Caco-2 (cell line): ENCODE measurements around the gene ZSWIM4. TPM values are rescaled to one million over a fixed set of nuclear protein-coding genes. Genes with fewer than 3 reads are reported as not detected.

Source experiments
- BruUV-seq: library from RNA; stranded (reverse); fragments of 400-500 nt; replicated peaks from 2 replicates; lab custom pipeline; 2021; lab: Mats Ljungman, UMichigan
- CTCF ChIA-PET: fragments of 300-600 bp; sonication (Branson Sonifier 250); formaldehyde crosslinking; loops from one replicate; lab custom pipeline; 2022; ENCODE audit warnings: antibody characterized with exemption; lab: Charles Lee
- POLR2A ChIA-PET: fragments of 300-600 bp; sonication (Branson Sonifier 250); formaldehyde crosslinking; loops from one replicate; lab custom pipeline; 2022; ENCODE audit warnings: antibody characterized with exemption; lab: Charles Lee
- DNase-seq, 2 experiments: peaks; one replicate each; pipeline versions ENCODE4 v3.0.0 to v3.0.0-alpha.2; 2020 to 2022
- H3K27me3 ChIP-seq: replicated peaks from 2 replicates; pipeline ENCODE4 v1.6.0; 2011; ENCODE audit warnings: low read length; ENCODE audit not compliant: control insufficient read depth, insufficient read depth
- H3K36me3 ChIP-seq: 2 replicates; pipeline ENCODE4 v1.5.1; 2011; ENCODE audit warnings: low read length; ENCODE audit not compliant: control insufficient read depth, insufficient read depth
- H3K4me1 ChIP-seq: fragments of 250-450 bp; sonication (Bioruptor Pico); 2 replicates; pipeline ENCODE4 v1.5.1; 2020; ENCODE audit warnings: mild to moderate bottlenecking
- H3K4me3 ChIP-seq: 2 replicates; pipeline ENCODE4 v1.5.1; 2011; ENCODE audit warnings: low read depth, mild to moderate bottlenecking, control low read depth, low read length
- H3K9me3 ChIP-seq: fragments of 250-450 bp; sonication (Bioruptor Pico); 2 replicates; pipeline ENCODE4 v1.5.1; 2020; ENCODE audit warnings: mild to moderate bottlenecking, moderate library complexity
- H3K27ac Mint-ChIP-seq: one replicate; pipeline ENCODE4 v1.8.0; 2022; ENCODE audit warnings: mixed read lengths; ENCODE audit not compliant: unreplicated experiment
- H3K27me3 Mint-ChIP-seq: one replicate; pipeline ENCODE4 v1.8.0; 2022; ENCODE audit warnings: mixed read lengths; ENCODE audit not compliant: insufficient read depth, unreplicated experiment
- H3K36me3 Mint-ChIP-seq: one replicate; pipeline ENCODE4 v1.8.0; 2022; ENCODE audit warnings: mild to moderate bottlenecking, mixed read lengths; ENCODE audit not compliant: insufficient read depth, unreplicated experiment
- H3K4me1 Mint-ChIP-seq: one replicate; pipeline ENCODE4 v1.8.0; 2022; ENCODE audit warnings: low read depth, mixed read lengths; ENCODE audit not compliant: unreplicated experiment
- H3K4me3 Mint-ChIP-seq: one replicate; pipeline ENCODE4 v1.8.0; 2022; ENCODE audit warnings: mild to moderate bottlenecking, moderate library complexity, mixed read lengths; ENCODE audit not compliant: unreplicated experiment
- H3K9me3 Mint-ChIP-seq: one replicate; pipeline ENCODE4 v1.8.0; 2022; ENCODE audit warnings: mixed read lengths; ENCODE audit not compliant: unreplicated experiment
- intact Hi-C: fragments of 100-400 bp; cut with micrococcal nuclease; formaldehyde crosslinking; loops from one replicate; pipeline ENCODE4 v1.10.0; 2022; ENCODE audit not compliant: unreplicated experiment
- total RNA-seq: library from RNA; stranded (reverse); gene quantifications from 2 replicates; pipeline ENCODE4 v1.2.3, GENCODE V29; 2022
- TF ChIP-seq, protein P1 (sequence below), 2 experiments: fragments of 200-600 bp in 1 of 2; IDR thresholded peaks; 1 replicate in 1 of 2; 2 replicates in 1 of 2; pipeline versions ENCODE4 v1.5.1 to v1.8.0; 2011 to 2022; ENCODE audit warnings: antibody characterized with exemption in 1 of 2, control low read depth in 1 of 2, inconsistent platforms in 1 of 2, low read depth in 1 of 2, low read length in 1 of 2, mild to moderate bottlenecking in 1 of 2, moderate library complexity in 1 of 2; ENCODE audit not compliant: insufficient read depth in 1 of 2, severe bottlenecking in 1 of 2, unreplicated experiment in 1 of 2

The ZSWIM4 gene
- total RNA-seq, 1 experiment from 2014 or later, result 4.0 TPM

DNA sequence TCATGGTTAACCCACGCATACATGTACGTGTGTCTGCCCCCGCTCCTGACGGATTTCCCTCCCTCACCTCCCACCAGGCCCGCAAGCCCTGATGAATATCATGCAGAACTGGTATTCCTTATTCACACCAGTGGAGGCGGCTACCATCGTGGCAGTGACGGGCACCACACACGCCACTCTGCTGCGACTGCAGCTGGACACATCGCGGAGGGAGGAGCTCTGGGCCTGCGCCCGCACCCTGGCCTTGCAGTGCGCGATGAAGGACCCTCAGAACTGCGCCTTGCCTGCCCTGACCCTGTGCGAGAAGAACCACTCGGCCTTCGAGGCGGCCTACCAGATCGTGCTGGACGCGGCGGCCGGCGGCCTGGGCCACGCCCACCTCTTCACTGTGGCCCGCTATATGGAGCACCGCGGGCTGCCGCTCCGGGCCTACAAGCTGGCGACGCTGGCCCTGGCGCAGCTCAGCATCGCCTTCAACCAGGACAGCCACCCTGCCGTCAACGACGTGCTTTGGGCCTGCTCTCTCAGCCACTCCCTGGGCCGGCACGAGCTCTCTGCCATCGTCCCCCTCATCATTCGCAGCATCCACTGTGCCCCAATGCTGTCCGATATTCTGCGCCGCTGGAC lies 35.0 kb downstream of the ZSWIM4 start:
- H3K27me3 ChIP-seq, result no peaks in the 10 kb centered on the region
- Mint-ChIP-seq H3K27ac (no peak overlapping the region), H3K27me3 (no peaks in the 10 kb centered on the region), H3K9me3 (no peaks in the 10 kb centered on the region), H3K4me1 (peaks cover 5% of the 10 kb centered on the region), H3K36me3 (peaks cover 39% of the 10 kb centered on the region), H3K4me3 (no peak overlapping the region)
- H3K36me3 ChIP-seq, result no peaks in the 10 kb centered on the region
- DNase-seq, result no peak
- CTCF ChIA-PET, result interaction anchor here (1.1 kb wide), 1 partner anchor 56 kb away, joined by 3 read pairs; the partner anchor contains the start of gene C19orf53
- POLR2A ChIA-PET, result no interaction called here
- TF ChIP-seq, protein P1, sequence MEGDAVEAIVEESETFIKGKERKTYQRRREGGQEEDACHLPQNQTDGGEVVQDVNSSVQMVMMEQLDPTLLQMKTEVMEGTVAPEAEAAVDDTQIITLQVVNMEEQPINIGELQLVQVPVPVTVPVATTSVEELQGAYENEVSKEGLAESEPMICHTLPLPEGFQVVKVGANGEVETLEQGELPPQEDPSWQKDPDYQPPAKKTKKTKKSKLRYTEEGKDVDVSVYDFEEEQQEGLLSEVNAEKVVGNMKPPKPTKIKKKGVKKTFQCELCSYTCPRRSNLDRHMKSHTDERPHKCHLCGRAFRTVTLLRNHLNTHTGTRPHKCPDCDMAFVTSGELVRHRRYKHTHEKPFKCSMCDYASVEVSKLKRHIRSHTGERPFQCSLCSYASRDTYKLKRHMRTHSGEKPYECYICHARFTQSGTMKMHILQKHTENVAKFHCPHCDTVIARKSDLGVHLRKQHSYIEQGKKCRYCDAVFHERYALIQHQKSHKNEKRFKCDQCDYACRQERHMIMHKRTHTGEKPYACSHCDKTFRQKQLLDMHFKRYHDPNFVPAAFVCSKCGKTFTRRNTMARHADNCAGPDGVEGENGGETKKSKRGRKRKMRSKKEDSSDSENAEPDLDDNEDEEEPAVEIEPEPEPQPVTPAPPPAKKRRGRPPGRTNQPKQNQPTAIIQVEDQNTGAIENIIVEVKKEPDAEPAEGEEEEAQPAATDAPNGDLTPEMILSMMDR (IDR thresholded peaks at IDR 0.05; ENCODE audit: insufficient read depth in 1 of 2, low read depth in 1 of 2, low read length in 1 of 2, severe bottlenecking in 1 of 2, unreplicated experiment in 1 of 2), result no peak
- H3K4me1 ChIP-seq, result peaks cover 9% of the 10 kb centered on the region
- BruUV-seq, result no TSS peak
- intact Hi-C loops, result no loop called here
- H3K4me3 ChIP-seq, result no peak overlapping the region
- no peaks in the 10 kb centered on the region for H3K9me3 ChIP-seq

DNA sequence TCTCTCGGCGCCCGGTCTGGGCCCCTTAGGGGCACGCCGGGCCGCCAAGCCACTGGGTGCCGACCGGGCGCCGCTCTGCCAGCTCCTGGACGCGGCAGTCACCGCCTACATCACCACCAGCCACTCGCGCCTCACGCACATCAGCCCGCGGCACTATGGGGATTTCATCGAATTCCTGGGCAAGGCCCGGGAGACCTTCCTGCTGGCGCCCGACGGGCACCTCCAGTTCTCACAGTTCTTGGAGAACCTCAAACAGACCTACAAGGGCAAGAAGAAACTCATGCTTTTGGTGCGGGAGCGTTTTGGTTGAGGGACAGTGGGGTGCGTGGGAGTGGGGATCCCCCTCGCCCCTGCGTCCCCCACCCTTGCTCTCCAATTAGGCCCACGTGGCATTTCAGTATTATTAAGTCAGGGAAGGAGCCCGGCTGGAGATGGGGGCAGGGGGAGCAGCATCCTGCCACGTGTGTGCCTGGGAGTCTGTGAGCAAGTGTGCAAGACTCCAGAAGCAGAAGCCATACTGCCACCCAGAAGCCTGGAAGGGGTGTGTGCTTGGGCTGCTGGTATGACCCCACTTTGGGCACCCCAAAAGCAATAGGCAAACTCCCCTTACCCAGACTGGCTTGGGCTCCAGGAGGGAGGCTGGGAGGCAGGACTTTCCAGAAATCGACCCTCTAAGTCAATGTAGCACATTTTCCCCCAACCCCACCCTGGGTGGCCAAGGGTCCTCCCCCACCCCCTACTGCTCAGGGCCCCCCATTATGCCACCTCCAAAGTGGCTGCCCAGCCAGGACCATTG lies 35.7 kb downstream of the ZSWIM4 start:
- BruUV-seq, result no TSS peak
- Histone ChIP-seq H3K4me3 (no peak overlapping the region), H3K36me3 (no peaks in the 10 kb centered on the region; the same call in 1 of the 2 replicates), H3K4me1 (peaks cover 9% of the 10 kb centered on the region), H3K27me3 (no peaks in the 10 kb centered on the region), H3K9me3 (no peaks in the 10 kb centered on the region)
- no peak overlapping the region for H3K4me3 Mint-ChIP-seq
- DNase-seq, result no peak
- CTCF ChIA-PET, result no interaction called here
- H3K27me3 Mint-ChIP-seq, result no peaks in the 10 kb centered on the region
- POLR2A ChIA-PET, result no interaction called here
- peaks cover 2% of the 10 kb centered on the region for H3K4me1 Mint-ChIP-seq
- no peak overlapping the region for H3K27ac Mint-ChIP-seq
- peaks cover 37% of the 10 kb centered on the region for H3K36me3 Mint-ChIP-seq
- no peaks in the 10 kb centered on the region for H3K9me3 Mint-ChIP-seq
- TF ChIP-seq, protein P1 (IDR thresholded peaks at IDR 0.05; ENCODE audit: insufficient read depth in 1 of 2, low read depth in 1 of 2, low read length in 1 of 2, severe bottlenecking in 1 of 2, unreplicated experiment in 1 of 2), result no peak
- intact Hi-C loops, result no loop called here

DNA sequence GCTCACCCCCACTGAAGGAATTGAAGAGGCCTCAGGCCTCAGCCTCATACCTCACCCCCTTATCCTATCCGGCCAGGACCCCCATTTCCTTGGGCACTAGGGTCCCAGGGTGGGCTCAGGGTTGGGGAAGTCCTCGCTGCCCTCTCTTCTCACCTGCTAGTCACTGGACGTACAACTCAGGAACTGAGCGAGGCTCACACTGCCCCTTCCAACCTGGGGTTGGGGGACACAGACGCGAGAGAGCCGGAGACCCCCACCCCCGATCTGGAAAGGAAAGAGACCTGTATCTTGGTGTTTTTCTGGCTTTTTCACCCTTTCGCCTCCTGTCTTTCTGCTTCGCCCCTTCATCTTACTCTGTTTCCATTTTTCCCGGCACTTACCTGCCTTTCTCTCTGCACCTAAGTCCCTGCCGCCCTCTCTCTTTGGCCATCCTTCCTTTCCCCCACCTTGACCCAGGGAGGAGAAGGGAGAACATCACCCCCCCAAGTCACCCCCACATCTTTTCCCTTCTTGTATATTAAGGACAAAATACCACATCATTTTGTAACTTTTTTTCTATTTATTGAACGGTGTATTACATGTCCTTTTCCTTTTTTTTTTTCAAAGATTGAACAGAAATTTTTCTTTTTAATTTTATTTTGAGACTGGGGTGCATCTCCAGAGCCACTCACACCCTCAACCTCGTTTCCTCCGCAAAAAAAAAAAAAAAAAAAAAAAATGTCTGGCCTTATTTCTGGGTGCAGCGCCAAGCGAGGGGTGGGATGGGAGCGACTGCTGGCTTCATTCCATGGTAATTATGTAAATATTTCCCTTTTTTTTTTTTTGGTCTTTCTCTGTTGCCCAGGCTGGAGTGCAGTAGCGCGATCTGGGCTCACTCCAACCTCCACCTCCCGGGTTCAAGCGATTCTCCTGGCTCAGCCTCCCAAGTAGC lies 36.6 kb downstream of the ZSWIM4 start:
- no TSS peak for BruUV-seq
- TF ChIP-seq, protein P1 (IDR thresholded peaks at IDR 0.05; ENCODE audit: insufficient read depth in 1 of 2, low read depth in 1 of 2, low read length in 1 of 2, severe bottlenecking in 1 of 2, unreplicated experiment in 1 of 2), result no peak
- Histone ChIP-seq H3K4me1 (peaks cover 9% of the 10 kb centered on the region), H3K9me3 (no peaks in the 10 kb centered on the region), H3K27me3 (no peaks in the 10 kb centered on the region), H3K4me3 (no peak overlapping the region), H3K36me3 (no peaks in the 10 kb centered on the region; the same call in 1 of the 2 replicates)
- H3K4me1 Mint-ChIP-seq, result no peaks in the 10 kb centered on the region
- CTCF ChIA-PET, result no interaction called here
- no peaks in the 10 kb centered on the region for H3K9me3 Mint-ChIP-seq
- no peak overlapping the region for H3K27ac Mint-ChIP-seq
- H3K4me3 Mint-ChIP-seq, result no peak overlapping the region
- H3K27me3 Mint-ChIP-seq, result no peaks in the 10 kb centered on the region
- POLR2A ChIA-PET, result no interaction called here
- intact Hi-C loops, result no loop called here
- no peak for DNase-seq
- peaks cover 28% of the 10 kb centered on the region for H3K36me3 Mint-ChIP-seq
